A549 (cell line): ENCODE measurements around the gene IGSF11. TPM values are rescaled to one million over a fixed set of nuclear protein-coding genes. Genes with fewer than 3 reads are reported as not detected.

Experiments
- ATAC-seq, 2 experiments: fragments of 200-7000 bp in 1 of 2; fragments of >200 bp in 1 of 2; cut with Nextera tagmentation in 1 of 2; cut with Tn5 transposase in 1 of 2; 3 replicates each; pipeline versions ENCODE4 v1.8.0 to v1.9.1; 2018 to 2020; ENCODE audit warnings: mild to moderate bottlenecking in 1 of 2, moderate library complexity in 1 of 2
- CTCF ChIA-PET: fragments of 300-600 bp; sonication (Branson Sonifier 250); formaldehyde crosslinking; extraction: SDS; loops from one replicate; lab custom pipeline; 2021; ENCODE audit warnings: antibody characterized with exemption, inconsistent platforms; lab: Yijun Ruan, JAX
- POLR2A ChIA-PET: fragments of 350-600 bp; formaldehyde crosslinking; extraction: SDS; loops from one replicate; lab custom pipeline; 2021; ENCODE audit warnings: antibody characterized with exemption, inconsistent platforms; lab: Yijun Ruan, JAX
- DNase-seq, 2 experiments: peaks; one replicate each; pipeline versions ENCODE4 v3.0.0 to v3.0.0-alpha.2; 2011 to 2016; ENCODE audit warnings: low read depth in 1 of 2, low spot score in 1 of 2
- FAIRE-seq: peaks from 2 replicates; lab custom pipeline; 2011; peaks lifted over from hg19 to GRCh38; lab: Jason Lieb, UNC
- H3K27ac ChIP-seq, 2 experiments: fragments of >200 bp; sonication (Bioruptor Twin); formaldehyde crosslinking; 3 replicates each; pipeline ENCODE4 v1.5.1; 2016 to 2017
- H3K4me1 ChIP-seq: fragments of >200 bp; sonication (Bioruptor Twin); formaldehyde crosslinking; 3 replicates; pipeline ENCODE4 v1.6.1; 2016
- H3K4me2 ChIP-seq: fragments of >200 bp; sonication (Bioruptor Twin); formaldehyde crosslinking; 3 replicates; pipeline ENCODE4 v1.6.1; 2016
- H3K4me3 ChIP-seq: fragments of >200 bp; sonication (Bioruptor Twin); formaldehyde crosslinking; 3 replicates; pipeline ENCODE4 v1.5.1; 2016
- H3K9me3 ChIP-seq: fragments of >200 bp; sonication (Bioruptor Twin); formaldehyde crosslinking; 3 replicates; pipeline ENCODE4 v1.6.1; 2016
- CHD4 ChIP-seq: fragments of 200-600 bp; sonication (generic); IDR thresholded peaks from 2 replicates; pipeline ENCODE4 v1.6.1; 2016; ENCODE audit warnings: antibody characterized with exemption, mild to moderate bottlenecking, borderline replicate concordance
- EHMT2 ChIP-seq: fragments of 200-600 bp; sonication (generic); IDR thresholded peaks from 2 replicates; pipeline ENCODE4 v1.6.1; 2016; ENCODE audit warnings: antibody characterized with exemption, low read depth, mild to moderate bottlenecking, moderate library complexity
- EP300 ChIP-seq, 2 experiments: fragments of >200 bp; sonication (Bioruptor Twin); formaldehyde crosslinking; IDR thresholded peaks; 2 replicates in 1 of 2; 3 replicates in 1 of 2; pipeline ENCODE4 v1.6.1; 2016 to 2017
- FOXS1 ChIP-seq: fragments of 250-450 bp; sonication (Bioruptor Pico); IDR thresholded peaks from 2 replicates; pipeline ENCODE4 v1.5.0; 2020; ENCODE audit warnings: mild to moderate bottlenecking, moderate library complexity
- GATA3 ChIP-seq: IDR thresholded peaks from 2 replicates; pipeline ENCODE4 v1.6.1; 2012; ENCODE audit warnings: borderline replicate concordance
- HOXB5 ChIP-seq: fragments of 250-450 bp; sonication (Bioruptor Pico); IDR thresholded peaks from 2 replicates; pipeline ENCODE4 v1.5.0; 2020; ENCODE audit warnings: mild to moderate bottlenecking, moderate library complexity
- JUN ChIP-seq, 2 experiments: fragments of >200 bp; sonication (Bioruptor Twin); formaldehyde crosslinking; IDR thresholded peaks; 2 replicates in 1 of 2; 3 replicates in 1 of 2; pipeline ENCODE4 v1.6.1; 2016 to 2017
- JUNB ChIP-seq: fragments of >200 bp; sonication (Bioruptor Twin); formaldehyde crosslinking; IDR thresholded peaks from 2 replicates; pipeline ENCODE4 v1.6.1; 2016
- NFE2L2 ChIP-seq: fragments of 150-350 bp; conservative IDR thresholded peaks from 2 replicates; pipeline ENCODE4 v1.6.1; 2014; ENCODE audit warnings: low read length
- NPAS2 ChIP-seq: fragments of 250-450 bp; sonication (Bioruptor Pico); IDR thresholded peaks from 2 replicates; pipeline ENCODE4 v1.8.0; 2022; ENCODE audit warnings: mild to moderate bottlenecking, moderate library complexity, borderline replicate concordance
- POLR2A ChIP-seq: IDR thresholded peaks from 2 replicates; pipeline ENCODE4 v1.6.1; 2012; ENCODE audit warnings: mild to moderate bottlenecking, low read length
- POLR2AphosphoS2 ChIP-seq: conservative IDR thresholded peaks from 2 replicates; pipeline ENCODE4 v1.6.1; 2012; ENCODE audit warnings: low read length, improper control_type of control experiment, inconsistent platforms
- RFX5 ChIP-seq: fragments of 450-650 bp; IDR thresholded peaks from 2 replicates; pipeline ENCODE4 v1.7.1; 2014; ENCODE audit warnings: antibody characterized with exemption, mild to moderate bottlenecking, moderate library complexity
- RNF2 ChIP-seq: fragments of 200-600 bp; sonication (generic); IDR thresholded peaks from 2 replicates; pipeline ENCODE4 v1.6.1; 2016; ENCODE audit warnings: low read depth, mild to moderate bottlenecking, antibody characterized with exemption, moderate library complexity, borderline replicate concordance
- TP53 ChIP-seq: fragments of 250-450 bp; sonication (Bioruptor Pico); IDR thresholded peaks from 2 replicates; pipeline ENCODE4 v1.5.0; 2021; ENCODE audit warnings: mild to moderate bottlenecking, moderate library complexity
- ZFP36 ChIP-seq: fragments of 450-650 bp; IDR thresholded peaks from 2 replicates; pipeline ENCODE4 v1.6.1; 2014; ENCODE audit warnings: borderline replicate concordance; ENCODE audit not compliant: partially characterized antibody
- WGBS: methylation state at CpG from one replicate; pipeline ENCODE4 v1.1.6; 2017; ENCODE audit errors: missing lambda C conversion rate; 5-methylcytosine and 5-hydroxymethylcytosine counted together
- polyA plus RNA-seq, 4 experiments: library from polyadenylated mRNA; depleted of rRNA in 3 of 4; stranded (reverse); fragments of >200 nt; fragmentation: RNase III in 1 of 4; extraction: RNeasy Plus Mini Kit Qiagen cat#74134 plus additional on column Dnase treatment in 1 of 4; gene quantifications; 2 replicates in 3 of 4; 3 replicates in 1 of 4; pipeline ENCODE4 v1.2.3, GENCODE V29; 2011 to 2017
- TF ChIP-seq, protein P1 (sequence below): fragments of 200-600 bp; sonication (generic); IDR thresholded peaks from 2 replicates; pipeline ENCODE4 v1.6.1; 2016; ENCODE audit warnings: antibody characterized with exemption, mild to moderate bottlenecking, moderate library complexity
- TF ChIP-seq, protein P2 (sequence below): IDR thresholded peaks from 2 replicates; pipeline ENCODE4 v1.6.1; 2012
- TF ChIP-seq, protein P3 (sequence below): IDR thresholded peaks from 2 replicates; pipeline ENCODE4 v1.6.1; 2012; ENCODE audit warnings: low read depth, borderline replicate concordance
- TF ChIP-seq, protein P4 (sequence below): fragments of 250-450 bp; sonication (Bioruptor Pico); IDR thresholded peaks from 2 replicates; pipeline ENCODE4 v1.5.0; 2021; ENCODE audit warnings: mild to moderate bottlenecking, moderate library complexity, borderline replicate concordance

The IGSF11 gene
- polyA plus RNA-seq, 2 of the 4 experiments (the other 2 are of a cell fraction) = 5.2 to 21.7 TPM

DNA sequence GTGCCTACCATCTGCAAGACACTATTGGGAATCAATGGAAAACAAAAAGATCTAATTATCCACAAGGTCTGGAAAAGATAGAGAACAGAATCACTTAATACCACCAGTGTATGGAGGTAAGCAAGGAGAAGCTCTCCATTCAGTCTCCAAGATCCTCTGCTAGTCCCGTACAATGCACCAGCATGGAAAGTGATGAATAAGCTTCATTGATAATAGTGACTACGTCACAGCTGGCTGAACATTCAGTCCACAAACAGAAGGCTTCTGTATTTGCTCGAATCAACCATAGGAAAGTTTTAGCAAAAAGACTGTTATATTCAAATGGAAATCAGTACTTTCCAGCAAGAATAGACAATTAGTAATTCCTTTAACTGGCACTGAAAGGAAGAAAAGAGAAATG lies 42.9 kb downstream of the IGSF11 start (continued):
- TF ChIP-seq, protein P1, sequence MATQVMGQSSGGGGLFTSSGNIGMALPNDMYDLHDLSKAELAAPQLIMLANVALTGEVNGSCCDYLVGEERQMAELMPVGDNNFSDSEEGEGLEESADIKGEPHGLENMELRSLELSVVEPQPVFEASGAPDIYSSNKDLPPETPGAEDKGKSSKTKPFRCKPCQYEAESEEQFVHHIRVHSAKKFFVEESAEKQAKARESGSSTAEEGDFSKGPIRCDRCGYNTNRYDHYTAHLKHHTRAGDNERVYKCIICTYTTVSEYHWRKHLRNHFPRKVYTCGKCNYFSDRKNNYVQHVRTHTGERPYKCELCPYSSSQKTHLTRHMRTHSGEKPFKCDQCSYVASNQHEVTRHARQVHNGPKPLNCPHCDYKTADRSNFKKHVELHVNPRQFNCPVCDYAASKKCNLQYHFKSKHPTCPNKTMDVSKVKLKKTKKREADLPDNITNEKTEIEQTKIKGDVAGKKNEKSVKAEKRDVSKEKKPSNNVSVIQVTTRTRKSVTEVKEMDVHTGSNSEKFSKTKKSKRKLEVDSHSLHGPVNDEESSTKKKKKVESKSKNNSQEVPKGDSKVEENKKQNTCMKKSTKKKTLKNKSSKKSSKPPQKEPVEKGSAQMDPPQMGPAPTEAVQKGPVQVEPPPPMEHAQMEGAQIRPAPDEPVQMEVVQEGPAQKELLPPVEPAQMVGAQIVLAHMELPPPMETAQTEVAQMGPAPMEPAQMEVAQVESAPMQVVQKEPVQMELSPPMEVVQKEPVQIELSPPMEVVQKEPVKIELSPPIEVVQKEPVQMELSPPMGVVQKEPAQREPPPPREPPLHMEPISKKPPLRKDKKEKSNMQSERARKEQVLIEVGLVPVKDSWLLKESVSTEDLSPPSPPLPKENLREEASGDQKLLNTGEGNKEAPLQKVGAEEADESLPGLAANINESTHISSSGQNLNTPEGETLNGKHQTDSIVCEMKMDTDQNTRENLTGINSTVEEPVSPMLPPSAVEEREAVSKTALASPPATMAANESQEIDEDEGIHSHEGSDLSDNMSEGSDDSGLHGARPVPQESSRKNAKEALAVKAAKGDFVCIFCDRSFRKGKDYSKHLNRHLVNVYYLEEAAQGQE = no peak
- TF ChIP-seq TP53 (CRISPR knock-in tag) = no peak

DNA sequence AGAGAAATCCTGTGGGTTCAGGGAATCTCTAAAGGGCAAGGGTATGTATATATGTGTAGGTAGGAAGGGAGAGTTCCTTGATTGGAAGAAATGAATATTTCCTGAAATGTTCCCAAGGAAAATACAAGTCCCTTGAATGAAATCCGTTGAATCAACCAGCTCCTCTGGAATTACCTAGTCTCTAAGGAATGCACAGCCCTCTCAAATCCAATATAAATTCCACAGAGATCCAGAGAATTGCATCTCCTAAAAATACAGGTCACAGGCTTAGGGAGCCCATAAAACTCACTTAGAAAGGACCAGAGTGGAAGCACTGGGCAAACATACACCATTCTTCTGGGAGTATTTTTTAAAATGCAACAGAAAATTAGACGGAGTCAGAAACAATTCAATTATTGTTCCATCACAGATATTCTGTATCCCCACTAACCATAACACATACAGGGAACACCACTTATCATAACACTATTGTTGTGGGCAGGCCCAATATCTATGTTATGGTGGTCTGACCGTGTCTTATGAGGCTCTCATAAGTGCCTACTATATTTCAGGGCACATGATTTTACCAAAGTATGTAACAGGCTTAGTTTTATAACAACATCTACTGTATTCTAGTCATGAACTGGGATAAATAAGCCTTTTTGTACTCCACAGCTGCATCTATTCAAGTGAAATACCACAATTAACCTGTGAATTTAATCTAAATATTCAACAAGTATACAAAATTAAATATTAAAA lies 43.7 kb downstream of the IGSF11 start:
- Histone ChIP-seq H3K4me3 (no peak overlapping the region), H3K4me1 (peaks cover 9% of the 10 kb centered on the region), H3K27ac (no peak overlapping the region), H3K4me2 (no peak overlapping the region), H3K9me3 (no peaks in the 10 kb centered on the region)
- TF ChIP-seq NFE2L2 = no peak
- no peak for TF ChIP-seq JUNB
- TF ChIP-seq, protein P2, sequence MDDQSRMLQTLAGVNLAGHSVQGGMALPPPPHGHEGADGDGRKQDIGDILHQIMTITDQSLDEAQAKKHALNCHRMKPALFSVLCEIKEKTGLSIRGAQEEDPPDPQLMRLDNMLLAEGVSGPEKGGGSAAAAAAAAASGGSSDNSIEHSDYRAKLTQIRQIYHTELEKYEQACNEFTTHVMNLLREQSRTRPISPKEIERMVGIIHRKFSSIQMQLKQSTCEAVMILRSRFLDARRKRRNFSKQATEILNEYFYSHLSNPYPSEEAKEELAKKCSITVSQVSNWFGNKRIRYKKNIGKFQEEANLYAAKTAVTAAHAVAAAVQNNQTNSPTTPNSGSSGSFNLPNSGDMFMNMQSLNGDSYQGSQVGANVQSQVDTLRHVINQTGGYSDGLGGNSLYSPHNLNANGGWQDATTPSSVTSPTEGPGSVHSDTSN = no peak
- FAIRE-seq (no peak), ATAC-seq (no peak), DNase-seq (no peak)
- CTCF ChIA-PET = no interaction called here
- POLR2A ChIA-PET = no interaction called here
- 77% methylated on average over 3 of the region's 3 CpGs for WGBS

DNA sequence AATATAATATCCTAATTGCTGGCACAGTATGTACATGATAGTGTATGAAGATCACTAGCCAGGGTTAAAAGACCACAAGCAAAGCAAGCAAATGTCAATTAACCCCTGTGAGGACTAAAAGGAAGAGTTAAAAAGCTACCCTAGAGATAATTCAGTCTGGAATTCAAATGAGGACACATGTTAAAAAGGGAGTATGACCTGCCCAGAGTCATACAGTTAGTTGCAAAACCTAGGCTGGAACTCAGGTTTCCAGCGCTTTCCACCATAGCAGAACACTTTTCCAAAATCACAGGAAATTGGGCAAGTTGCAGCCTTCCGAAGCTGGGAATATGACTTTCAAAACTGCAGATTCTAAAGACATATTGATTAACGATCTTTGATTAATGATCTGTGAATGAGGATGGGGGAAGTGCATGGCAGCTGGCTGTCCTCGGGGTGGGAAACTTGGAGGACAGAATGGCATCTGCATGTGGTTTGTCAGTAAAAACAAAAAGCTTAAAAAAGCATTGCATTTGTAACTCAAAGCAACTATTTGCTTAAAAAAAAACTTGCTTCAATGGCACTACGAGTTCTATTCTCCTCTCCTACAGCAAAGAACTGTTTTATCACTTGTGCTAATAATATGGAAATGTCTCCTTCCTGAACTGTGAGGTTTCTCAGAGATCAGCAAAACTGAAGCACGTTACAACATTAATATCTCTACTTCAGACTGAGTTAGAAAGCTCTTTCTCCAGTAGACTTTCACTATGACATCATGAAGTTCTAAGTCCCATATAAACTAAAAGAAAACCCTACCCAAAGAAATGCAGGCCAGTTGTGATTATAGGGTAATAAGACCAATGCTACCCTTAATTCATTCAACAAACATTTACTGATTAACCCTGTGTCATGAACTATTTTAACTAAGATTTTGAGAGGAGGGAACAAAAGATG lies 46.2 kb downstream of the IGSF11 start:
- Histone ChIP-seq H3K9me3 (no peaks in the 10 kb centered on the region), H3K27ac (no peak overlapping the region), H3K4me2 (no peak overlapping the region), H3K4me3 (no peak overlapping the region), H3K4me1 (peaks cover 12% of the 10 kb centered on the region)
- TF ChIP-seq FOXS1 (CRISPR knock-in tag) (no peak), EP300 (IDR thresholded peaks at IDR 0.05) (no peak), RNF2 (no peak), POLR2AphosphoS2 (no peak), NPAS2 (CRISPR knock-in tag) (no peak), CHD4 (no peak), JUN (IDR thresholded peaks at IDR 0.05) (no peak), ZFP36 (no peak), RFX5 (no peak), POLR2A (no peak), EHMT2 (no peak), GATA3 (no peak), HOXB5 (no peak)
- TF ChIP-seq, protein P3, sequence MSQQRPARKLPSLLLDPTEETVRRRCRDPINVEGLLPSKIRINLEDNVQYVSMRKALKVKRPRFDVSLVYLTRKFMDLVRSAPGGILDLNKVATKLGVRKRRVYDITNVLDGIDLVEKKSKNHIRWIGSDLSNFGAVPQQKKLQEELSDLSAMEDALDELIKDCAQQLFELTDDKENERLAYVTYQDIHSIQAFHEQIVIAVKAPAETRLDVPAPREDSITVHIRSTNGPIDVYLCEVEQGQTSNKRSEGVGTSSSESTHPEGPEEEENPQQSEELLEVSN = no peak
- TF ChIP-seq, protein P4, sequence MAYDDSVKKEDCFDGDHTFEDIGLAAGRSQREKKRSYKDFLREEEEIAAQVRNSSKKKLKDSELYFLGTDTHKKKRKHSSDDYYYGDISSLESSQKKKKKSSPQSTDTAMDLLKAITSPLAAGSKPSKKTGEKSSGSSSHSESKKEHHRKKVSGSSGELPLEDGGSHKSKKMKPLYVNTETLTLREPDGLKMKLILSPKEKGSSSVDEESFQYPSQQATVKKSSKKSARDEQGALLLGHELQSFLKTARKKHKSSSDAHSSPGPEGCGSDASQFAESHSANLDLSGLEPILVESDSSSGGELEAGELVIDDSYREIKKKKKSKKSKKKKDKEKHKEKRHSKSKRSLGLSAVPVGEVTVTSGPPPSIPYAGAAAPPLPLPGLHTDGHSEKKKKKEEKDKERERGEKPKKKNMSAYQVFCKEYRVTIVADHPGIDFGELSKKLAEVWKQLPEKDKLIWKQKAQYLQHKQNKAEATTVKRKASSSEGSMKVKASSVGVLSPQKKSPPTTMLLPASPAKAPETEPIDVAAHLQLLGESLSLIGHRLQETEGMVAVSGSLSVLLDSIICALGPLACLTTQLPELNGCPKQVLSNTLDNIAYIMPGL (CRISPR knock-in tag) = no peak
- FAIRE-seq (no peak), DNase-seq (no peak), ATAC-seq (no peak)
- ChIA-PET POLR2A (no interaction called here), CTCF (no interaction called here)
- WGBS = 82% methylated on average over 6 of the region's 6 CpGs
